Ovary (tissue), 9 donors: ENCODE results near the gene ASB2. TPM values are rescaled to one million over a fixed set of nuclear protein-coding genes. Genes with fewer than 3 reads are reported as not detected.

Source experiments
- DNase-seq, 5 donors: peaks; one replicate each; pipeline ENCODE4 v3.0.0-alpha.2; 2019 to 2020
- H3K27ac ChIP-seq, 2 donors: fragments of 200-600 bp; one replicate each; pipeline versions ENCODE4 v1.5.1 to v1.8.0; 2019 to 2022
- H3K27me3 ChIP-seq: fragments of 200-600 bp; one replicate; pipeline ENCODE4 v1.8.0; 2022
- H3K36me3 ChIP-seq: fragments of 200-600 bp; sonication (generic); one replicate; pipeline ENCODE4 v1.5.1; 2019
- H3K4me1 ChIP-seq: one replicate; pipeline ENCODE4 v1.8.1; 2013; ENCODE audit warnings: mild to moderate bottlenecking, moderate library complexity; ENCODE audit not compliant: insufficient read depth
- H3K4me3 ChIP-seq: fragments of 200-600 bp; sonication (generic); one replicate; pipeline ENCODE4 v1.5.1; 2017
- H3K9me3 ChIP-seq, 2 donors: fragments of 200-600 bp in 1 of 2; sonication (generic) in 1 of 2; one replicate each; pipeline versions ENCODE4 v1.5.1 to v1.8.1; 2013 to 2019; ENCODE audit warnings: mild to moderate bottlenecking in 1 of 2, moderate library complexity in 1 of 2
- CTCF ChIP-seq, 3 donors: fragments of 450-650 bp in 2 of 3; fragments of 200-600 bp in 1 of 3; IDR thresholded peaks; one replicate each; pipeline versions ENCODE4 v1.5.1 to v1.8.0; 2016 to 2022; ENCODE audit warnings: antibody characterized with exemption in 3 of 3, mild to moderate bottlenecking in 1 of 3
- EP300 ChIP-seq: sonication (generic); formaldehyde crosslinking; IDR thresholded peaks from one replicate; pipeline ENCODE4 v1.6.1; 2017; ENCODE audit warnings: antibody characterized with exemption
- POLR2A ChIP-seq: fragments of 450-650 bp; IDR thresholded peaks from one replicate; pipeline ENCODE4 v1.6.1; 2017; ENCODE audit warnings: antibody characterized with exemption, mild to moderate bottlenecking, moderate library complexity
- WGBS, 3 donors: extraction: QIAGEN DNeasy Blood & Tissue Kit in 1 of 3; methylation state at CpG; one replicate each; pipeline versions ENCODE4 v1.1.5 to v1.1.7; 2013 to 2017; 5-methylcytosine and 5-hydroxymethylcytosine counted together
- intact Hi-C, 4 donors: fragments of 100-400 bp; cut with DNase I; formaldehyde crosslinking; loops; one replicate each; pipeline versions ENCODE4 v1.11.0 to v1.15.1; 2022 to 2023
- polyA plus RNA-seq, 2 donors: library from polyadenylated mRNA; stranded (reverse); fragments of 200-250 nt in 1 of 2; fragments of 350-450 nt in 1 of 2; fragmentation: Illumina TruSeq in 1 of 2; extraction: RNeasy Lipid Tissue Mini Kit (QIAGEN cat#74804) in 1 of 2; gene quantifications; one replicate each; pipeline ENCODE4 v1.2.3, GENCODE V29; 2013 to 2014
- total RNA-seq, 7 donors: library from RNA; depleted of rRNA in 2 of 7; stranded (reverse); fragments of >200 nt in 2 of 7; fragmentation: NEBNext Ultra II Directional in 3 of 7; extraction: Animal tissue kit (Norgen Biotek cat#: 25700) in 3 of 7; gene quantifications; one replicate each; pipeline versions ENCODE4 v1.1.0 to v1.2.4, GENCODE V29; 2016 to 2023
- donor health status: DM: no; HTN: no; CAD: no; lungs with moderate emphysema.
- donor health status: DM: no; HTN: no; CAD: no.
- donor health status: Bipolar disorder and iron deficiency.
- donor health status: DM: yes; HTN: yes; CAD: no.
- donor health status: DM: no; HTN: no; CAD: no.
- donor health status: DM: yes; HTN: yes; CAD: no.

ASB2 gene
- total and polyA plus RNA-seq, 9 donors, result 1.3 to 25.6 (median 3.0) TPM

GRCh38 chr14:93917141-93917540 is 59.2 kb downstream of the ASB2 start:
- DNase-seq, result no peak

GRCh38 chr14:93916498-93916897 is 59.9 kb downstream of the ASB2 start:
- H3K27me3 ChIP-seq, result no peaks in the 10 kb centered on the region
- H3K27ac ChIP-seq, result no peak overlapping the region
- H3K36me3 ChIP-seq, result no peaks in the 10 kb centered on the region
- TF ChIP-seq EP300, result no peak
- TF ChIP-seq CTCF (IDR thresholded peaks at IDR 0.05), result no peak
- no peak for TF ChIP-seq POLR2A
- intact Hi-C loops, result no loop called here
- H3K4me3 ChIP-seq, result no peak overlapping the region
- WGBS, 3 donors, result 40 to 69% (median 44%) methylated on average over 3 of the region's 3 CpGs
- DNase-seq, result no peak
- H3K9me3 ChIP-seq, result no peaks in the 10 kb centered on the region
- H3K4me1 ChIP-seq, result no peaks in the 10 kb centered on the region

More at GRCh38 chr14:93917141-93917540, 59.2 kb downstream of the ASB2 start:
- Histone ChIP-seq H3K27ac (no peak overlapping the region), H3K9me3 (no peaks in the 10 kb centered on the region), H3K4me3 (no peak overlapping the region), H3K27me3 (no peaks in the 10 kb centered on the region), H3K4me1 (no peaks in the 10 kb centered on the region), H3K36me3 (no peaks in the 10 kb centered on the region)
- TF ChIP-seq CTCF (IDR thresholded peaks at IDR 0.05) (no peak), EP300 (no peak), POLR2A (no peak)
- intact Hi-C loops, result no loop called here
- WGBS, 3 donors, result 78 to 84% (median 80%) methylated on average over 7 of the region's 7 CpGs

GRCh38 chr14:93915800-93916199 is 60.6 kb downstream of the ASB2 start:
- H3K9me3 ChIP-seq, result no peaks in the 10 kb centered on the region
- DNase-seq, result no peak
- 18 to 30% (median 25%) methylated on average over 2 of the region's 2 CpGs for WGBS, 3 donors
- no peaks in the 10 kb centered on the region for H3K36me3 ChIP-seq
- no peak overlapping the region for H3K27ac ChIP-seq
- H3K4me3 ChIP-seq, result no peak overlapping the region
- H3K27me3 ChIP-seq, result no peaks in the 10 kb centered on the region
- intact Hi-C loops, result no loop called here
- H3K4me1 ChIP-seq, result no peaks in the 10 kb centered on the region
- TF ChIP-seq EP300 (no peak), CTCF (IDR thresholded peaks at IDR 0.05) (no peak), POLR2A (no peak)

- WGBS, 3 donors, result 75 to 78% (median 78%) methylated on average over 14 of the region's 14 CpGs
- intact Hi-C loops, result no loop called here
- no peak for DNase-seq
- Histone ChIP-seq H3K4me1 (no peaks in the 10 kb centered on the region), H3K4me3 (no peak overlapping the region), H3K9me3 (no peaks in the 10 kb centered on the region), H3K36me3 (no peaks in the 10 kb centered on the region), H3K27ac (no peak overlapping the region), H3K27me3 (no peaks in the 10 kb centered on the region)
- TF ChIP-seq POLR2A, result no peak
- TF ChIP-seq EP300, result no peak
- TF ChIP-seq CTCF (IDR thresholded peaks at IDR 0.05), result no peak
These were observed 61.2 kb downstream of the ASB2 start for GRCh38 chr14:93915070-93915705.
